GM18909 (cell line): ENCODE measurements around the gene SH3BGRL2.

ENCODE experiments used
- ATAC-seq: cut with Tn5 transposase; IDR thresholded peaks from one replicate; pipeline ENCODE4 v1.9.1; 2021; ENCODE audit warnings: mild to moderate bottlenecking; ENCODE audit not compliant: unreplicated experiment, poor library complexity

Gene SH3BGRL2

GRCh38 chr6:79687759-79688158, 56.6 kb downstream of the SH3BGRL2 start:
- no peak for ATAC-seq

- ATAC-seq: no peak
Measured at GRCh38 chr6:79694156-79694555, 63.0 kb downstream of the SH3BGRL2 start.

GRCh38 chr6:79694623-79695343, 63.7 kb downstream of the SH3BGRL2 start:
- ATAC-seq: no peak

- ATAC-seq: no peak
Measured at GRCh38 chr6:79697430-79697829, 66.3 kb downstream of the SH3BGRL2 start.

- no peak for ATAC-seq
Measured at GRCh38 chr6:79699606-79700005, 68.5 kb downstream of the SH3BGRL2 start.

- ATAC-seq: no peak
Measured at GRCh38 chr6:79702691-79703090, 71.6 kb downstream of the SH3BGRL2 start.

GRCh38 chr6:79704200-79704599, 73.1 kb downstream of the SH3BGRL2 start:
- ATAC-seq: no peak

GRCh38 chr6:79705456-79705995, 74.4 kb downstream of the SH3BGRL2 start:
- ATAC-seq: no peak

GRCh38 chr6:79706527-79706926, 75.4 kb downstream of the SH3BGRL2 start:
- no peak for ATAC-seq

- ATAC-seq: no peak
Measured at GRCh38 chr6:79707621-79708020, 76.5 kb downstream of the SH3BGRL2 start.

GRCh38 chr6:79708095-79708791, 77.1 kb downstream of the SH3BGRL2 start:
- ATAC-seq: no peak

GRCh38 chr6:79710127-79710526, 79.0 kb downstream of the SH3BGRL2 start:
- no peak for ATAC-seq

GRCh38 chr6:79711167-79711566, 80.0 kb downstream of the SH3BGRL2 start:
- no peak for ATAC-seq

- ATAC-seq: no peak
Measured at GRCh38 chr6:79712144-79712543, 81.0 kb downstream of the SH3BGRL2 start.

GRCh38 chr6:79712616-79713135, 81.5 kb downstream of the SH3BGRL2 start:
- ATAC-seq: no peak

GRCh38 chr6:79713701-79714322, 82.7 kb downstream of the SH3BGRL2 start:
- peak; percentile 75 for ATAC-seq

- ATAC-seq: no peak
Measured at GRCh38 chr6:79717989-79718388, 86.9 kb downstream of the SH3BGRL2 start.

- ATAC-seq: no peak
Measured at GRCh38 chr6:79718509-79719247, 87.5 kb downstream of the SH3BGRL2 start.

GRCh38 chr6:79719248-79719960, 88.3 kb downstream of the SH3BGRL2 start:
- ATAC-seq: peak; percentile 47

GRCh38 chr6:79724816-79725215, 93.7 kb downstream of the SH3BGRL2 start:
- no peak for ATAC-seq
